MG63 (cell line): ENCODE measurements around the gene PARP16. TPM values are rescaled to one million over a fixed set of nuclear protein-coding genes. Genes with fewer than 3 reads are reported as not detected.
A peak's percentile ranks its signal among the peaks of the same experiment; 100 is the strongest.

Experiments
- DNase-seq: peaks from one replicate; pipeline ENCODE4 v3.0.0-alpha.2; 2020
- H3K27me3 ChIP-seq: fragments of 250-450 bp; sonication (Bioruptor Pico); 2 replicates; pipeline ENCODE4 v1.5.1; 2020; ENCODE audit warnings: mild to moderate bottlenecking, moderate library complexity
- H3K36me3 ChIP-seq: fragments of 250-450 bp; sonication (Bioruptor Pico); 2 replicates; pipeline ENCODE4 v1.5.1; 2020; ENCODE audit warnings: mild to moderate bottlenecking, moderate library complexity
- H3K4me3 ChIP-seq: fragments of 250-450 bp; sonication (Bioruptor Pico); 2 replicates; pipeline ENCODE4 v1.5.1; 2020; ENCODE audit warnings: mild to moderate bottlenecking, moderate library complexity
- H3K9me3 ChIP-seq: fragments of 250-450 bp; sonication (Bioruptor Pico); 2 replicates; pipeline ENCODE4 v1.5.1; 2020; ENCODE audit warnings: mild to moderate bottlenecking, moderate library complexity
- total RNA-seq: library from RNA; depleted of rRNA; stranded (reverse); fragments of >200 nt; shearing (Covaris generic); gene quantifications from 2 replicates; pipeline ENCODE4 v1.2.3, GENCODE V29; 2014; ENCODE audit warnings: low replicate concordance

Gene PARP16
- total RNA-seq, 1 experiment from 2014 or later = 6.3 TPM

- no peak for DNase-seq
- no peak overlapping the region for H3K4me3 ChIP-seq
- no peaks in the 10 kb centered on the region for H3K36me3 ChIP-seq
- H3K9me3 ChIP-seq = no peaks in the 10 kb centered on the region
- no peaks in the 10 kb centered on the region for H3K27me3 ChIP-seq
These were observed 39.4 kb upstream of the PARP16 start for GRCh38 chr15:65326117-65326526.

GRCh38 chr15:65323071-65323511 lies 36.4 kb upstream of the PARP16 start:
- Histone ChIP-seq H3K36me3 (no peaks in the 10 kb centered on the region), H3K4me3 (no peak overlapping the region), H3K27me3 (no peaks in the 10 kb centered on the region), H3K9me3 (no peaks in the 10 kb centered on the region)
- peak; percentile 9 for DNase-seq

GRCh38 chr15:65318870-65319356 lies 32.2 kb upstream of the PARP16 start:
- no peaks in the 10 kb centered on the region for H3K27me3 ChIP-seq
- no peak overlapping the region for H3K4me3 ChIP-seq
- peak; percentile 59 for DNase-seq
- no peaks in the 10 kb centered on the region for H3K36me3 ChIP-seq
- no peaks in the 10 kb centered on the region for H3K9me3 ChIP-seq

- Histone ChIP-seq H3K9me3 (no peaks in the 10 kb centered on the region), H3K4me3 (no peak overlapping the region), H3K27me3 (no peaks in the 10 kb centered on the region), H3K36me3 (no peaks in the 10 kb centered on the region)
- DNase-seq = no peak
These were observed 25.8 kb upstream of the PARP16 start for GRCh38 chr15:65312400-65312916.

- no peak for DNase-seq
- no peak overlapping the region for H3K4me3 ChIP-seq
- H3K27me3 ChIP-seq = no peaks in the 10 kb centered on the region
- H3K9me3 ChIP-seq = no peaks in the 10 kb centered on the region
- H3K36me3 ChIP-seq = no peaks in the 10 kb centered on the region
These were observed 25.1 kb upstream of the PARP16 start for GRCh38 chr15:65311760-65312159.

- Histone ChIP-seq H3K4me3 (no peak overlapping the region), H3K9me3 (no peaks in the 10 kb centered on the region), H3K27me3 (no peaks in the 10 kb centered on the region), H3K36me3 (no peaks in the 10 kb centered on the region)
- DNase-seq = no peak
These were observed 23.9 kb upstream of the PARP16 start for GRCh38 chr15:65310431-65311137.

- Histone ChIP-seq H3K9me3 (no peaks in the 10 kb centered on the region), H3K4me3 (no peak overlapping the region), H3K27me3 (no peaks in the 10 kb centered on the region), H3K36me3 (no peaks in the 10 kb centered on the region)
- DNase-seq = no peak
These were observed 23.3 kb upstream of the PARP16 start for GRCh38 chr15:65309882-65310418.

- H3K27me3 ChIP-seq = no peaks in the 10 kb centered on the region
- no peaks in the 10 kb centered on the region for H3K36me3 ChIP-seq
- no peaks in the 10 kb centered on the region for H3K9me3 ChIP-seq
- H3K4me3 ChIP-seq = no peak overlapping the region
- no peak for DNase-seq
These were observed 21.3 kb upstream of the PARP16 start for GRCh38 chr15:65307978-65308377.

- Histone ChIP-seq H3K27me3 (no peaks in the 10 kb centered on the region), H3K36me3 (no peaks in the 10 kb centered on the region), H3K4me3 (no peak overlapping the region), H3K9me3 (no peaks in the 10 kb centered on the region)
- no peak for DNase-seq
These were observed 19.9 kb upstream of the PARP16 start for GRCh38 chr15:65306551-65306950.

GRCh38 chr15:65305776-65306175 lies 19.1 kb upstream of the PARP16 start:
- DNase-seq = peak; percentile 20
- H3K9me3 ChIP-seq = no peaks in the 10 kb centered on the region
- no peaks in the 10 kb centered on the region for H3K27me3 ChIP-seq
- H3K4me3 ChIP-seq = no peak overlapping the region
- no peaks in the 10 kb centered on the region for H3K36me3 ChIP-seq

DNA sequence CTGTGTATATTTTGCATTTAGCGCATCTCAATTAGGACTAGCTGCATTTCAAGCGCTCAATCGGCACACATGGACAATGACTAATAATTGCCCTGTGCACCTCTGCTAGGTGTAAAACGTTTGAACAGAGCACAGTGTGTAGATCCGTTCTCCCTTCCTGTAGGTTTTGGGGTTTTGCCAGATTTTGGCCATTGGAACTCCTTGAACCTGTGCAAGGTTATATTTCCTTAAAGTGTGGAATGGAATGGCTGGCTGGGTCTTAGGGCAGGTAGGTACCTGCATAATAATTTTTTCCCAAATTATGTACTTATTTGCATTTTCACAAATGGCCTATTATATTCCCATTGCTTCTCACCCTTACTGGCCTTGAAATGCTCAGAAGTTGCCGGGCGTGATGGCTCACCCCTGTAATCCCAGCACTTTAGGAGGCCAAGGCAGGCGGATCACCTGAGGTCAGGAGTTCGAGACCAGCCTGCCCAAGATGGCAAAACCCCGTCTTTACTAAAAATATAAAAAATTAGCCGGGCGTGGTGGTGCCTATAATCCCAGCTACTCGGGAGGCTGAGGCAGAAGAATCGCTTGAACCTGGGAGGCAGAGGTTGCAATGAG lies 18.6 kb upstream of the PARP16 start:
- Histone ChIP-seq H3K4me3 (no peak overlapping the region), H3K36me3 (no peaks in the 10 kb centered on the region), H3K27me3 (no peaks in the 10 kb centered on the region), H3K9me3 (no peaks in the 10 kb centered on the region)
- DNase-seq = peak; percentile 70

DNA sequence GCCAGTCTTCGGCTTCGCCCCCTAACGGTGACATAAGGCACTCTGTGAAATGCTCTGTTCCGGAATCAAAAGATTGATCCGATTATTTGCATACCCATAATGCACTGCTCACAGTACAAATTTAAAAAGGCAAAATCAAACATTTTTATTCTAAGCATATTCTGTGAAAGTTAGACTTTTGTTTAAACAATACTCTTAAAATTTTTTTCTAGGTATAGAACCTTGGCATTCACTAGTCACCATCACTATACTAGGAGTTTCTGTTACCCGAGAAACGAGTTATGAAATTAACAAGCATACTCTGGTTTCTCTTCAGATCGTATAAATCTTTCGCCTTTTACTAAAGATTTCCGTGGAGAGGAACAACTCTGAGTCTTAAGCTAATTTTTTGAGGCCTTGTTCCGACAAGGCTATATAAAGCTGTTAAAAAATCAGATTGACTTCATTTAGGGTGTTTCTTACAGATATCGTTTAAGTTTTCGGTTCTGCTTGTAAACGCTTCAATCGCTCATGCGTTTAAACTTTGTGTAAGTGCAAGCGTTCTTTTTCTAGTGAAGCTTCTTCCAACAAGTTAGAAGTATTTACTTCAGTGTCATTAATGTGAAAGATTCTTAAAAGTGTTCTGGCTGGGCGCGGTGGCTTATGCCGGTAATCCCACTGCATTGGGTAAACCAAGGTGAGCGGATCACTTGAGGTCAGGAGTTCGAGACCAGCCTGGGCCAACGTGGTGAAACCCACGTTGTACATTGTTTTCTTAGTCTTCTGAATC lies 17.9 kb upstream of the PARP16 start, which contains the start of gene RNU5B-1:
Gene RNU5B-1, plus strand, starts transcription at position 297 of the 769 bp plus-strand sequence.
- Histone ChIP-seq H3K36me3 (no peaks in the 10 kb centered on the region), H3K9me3 (no peaks in the 10 kb centered on the region)
- DNase-seq = peak; percentile 92

DNA sequence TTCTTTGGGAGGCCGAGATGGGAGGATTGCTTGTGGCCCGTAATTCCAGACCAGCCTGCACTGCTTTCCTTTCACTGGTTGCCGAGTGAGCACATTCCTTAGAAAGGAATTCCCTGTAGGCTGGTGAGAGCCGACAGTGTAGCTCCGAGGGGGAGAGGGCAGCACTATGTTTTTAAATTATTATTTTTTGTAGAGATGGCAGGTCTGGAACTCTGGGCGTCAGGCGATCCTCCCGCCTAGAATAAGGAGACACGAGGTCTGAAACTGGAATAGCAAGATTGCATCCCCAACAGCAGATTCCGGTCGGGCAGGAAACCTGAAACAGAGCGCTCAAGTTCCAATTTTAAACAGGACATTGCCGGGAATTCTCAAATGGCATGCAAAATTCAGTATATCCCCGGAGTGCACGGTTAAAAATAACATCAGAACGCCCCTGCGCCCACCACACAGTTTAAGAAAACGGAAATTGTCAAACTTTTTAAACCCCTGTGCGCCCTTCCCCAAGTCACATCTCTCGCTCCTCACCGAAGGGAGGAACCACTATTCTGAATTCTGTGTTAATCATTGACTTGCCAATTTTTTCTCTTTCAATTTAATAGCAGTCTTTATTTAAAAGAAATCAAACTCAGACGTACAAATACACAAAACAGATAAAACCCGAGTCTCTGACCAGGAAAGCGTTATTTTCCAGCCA lies 17.2 kb upstream of the PARP16 start:
- Histone ChIP-seq H3K9me3 (no peaks in the 10 kb centered on the region), H3K27me3 (no peaks in the 10 kb centered on the region), H3K36me3 (no peaks in the 10 kb centered on the region), H3K4me3 (peak overlapping the region; percentile 41)
- DNase-seq = peak; percentile 48

More for the DNA sequence above, 17.9 kb upstream of the PARP16 start, which contains the start of gene RNU5B-1:
- Histone ChIP-seq H3K27me3 (no peaks in the 10 kb centered on the region), H3K4me3 (peak within 1 kb of the TSS; percentile 41)

- DNase-seq = no peak
- Histone ChIP-seq H3K9me3 (no peaks in the 10 kb centered on the region), H3K27me3 (no peaks in the 10 kb centered on the region), H3K36me3 (no peaks in the 10 kb centered on the region), H3K4me3 (no peak overlapping the region)
These were observed 15.4 kb upstream of the PARP16 start for GRCh38 chr15:65302061-65302460.

GRCh38 chr15:65300924-65301441 lies 14.3 kb upstream of the PARP16 start:
- H3K36me3 ChIP-seq = no peaks in the 10 kb centered on the region
- no peak overlapping the region for H3K4me3 ChIP-seq
- no peaks in the 10 kb centered on the region for H3K27me3 ChIP-seq
- no peaks in the 10 kb centered on the region for H3K9me3 ChIP-seq
- no peak for DNase-seq

DNA sequence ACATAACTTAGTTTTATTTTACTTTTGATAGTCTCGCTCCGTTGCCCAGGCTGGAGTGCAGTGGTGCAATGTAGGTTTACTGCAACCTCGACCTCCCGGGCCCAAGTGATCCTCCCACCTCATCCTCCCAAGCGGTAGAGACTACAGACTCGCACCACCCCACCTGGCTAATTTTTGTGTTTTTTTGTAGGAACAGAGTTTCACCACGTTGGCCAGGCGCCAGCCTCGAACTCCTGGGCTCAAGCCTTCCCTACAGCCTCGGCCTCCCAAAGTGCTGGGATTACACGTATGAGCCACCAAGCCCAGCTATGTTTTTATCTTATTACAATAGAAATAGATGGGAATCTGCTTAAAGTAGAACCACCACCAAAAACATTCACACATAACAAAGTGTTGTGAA lies 12.0 kb upstream of the PARP16 start:
- no peaks in the 10 kb centered on the region for H3K9me3 ChIP-seq
- H3K27me3 ChIP-seq = no peaks in the 10 kb centered on the region
- no peak for DNase-seq
- H3K36me3 ChIP-seq = no peaks in the 10 kb centered on the region
- no peak overlapping the region for H3K4me3 ChIP-seq
